Measurements from ENCODE around the gene PRB3. TPM values are rescaled to one million over a fixed set of nuclear protein-coding genes. Genes with fewer than 3 reads are reported as not detected.

The PRB3 gene
- polyA plus RNA-seq (2011; rRNA removed) (not detected in 2 replicates), polyA plus RNA-seq (2017; fragmentation: RNase III; extraction: RNeasy Plus Mini Kit Qiagen cat#74134 plus additional on column Dnase treatment) (not detected in 3 replicates), polyA minus RNA-seq (2011; rRNA and poly(A)+ RNA removed) (not detected in 2 replicates)
- polyA plus RNA-seq (2012; cell fraction: cytosol; rRNA removed) = not detected in 2 replicates
- polyA plus RNA-seq (2012; cell fraction: nucleus; rRNA removed) = not detected in 2 replicates

GRCh38 chr12:11269607-11270006 is at the start of gene PRB3:
TSS of gene PRB3 (minus strand) at chr12:11269707. CDS start at chr12:11269669, 38 bp downstream.
- no peak for ATAC-seq
- ChIA-PET CTCF (no interaction called here), POLR2A (no interaction called here)
- Histone ChIP-seq H3K9me3 (no peaks in the 10 kb centered on the region), H3K4me3 (no peak within 1 kb of the TSS), H3K4me2 (no peak within 1 kb of the TSS), H3K4me1 (no peaks in the 10 kb centered on the region), H3K27ac (no peak within 1 kb of the TSS)
- WGBS (ENCODE audit: missing lambda C conversion rate) = under 1% methylated on average over 3 of the region's 3 CpGs
- TF ChIP-seq, protein P1, sequence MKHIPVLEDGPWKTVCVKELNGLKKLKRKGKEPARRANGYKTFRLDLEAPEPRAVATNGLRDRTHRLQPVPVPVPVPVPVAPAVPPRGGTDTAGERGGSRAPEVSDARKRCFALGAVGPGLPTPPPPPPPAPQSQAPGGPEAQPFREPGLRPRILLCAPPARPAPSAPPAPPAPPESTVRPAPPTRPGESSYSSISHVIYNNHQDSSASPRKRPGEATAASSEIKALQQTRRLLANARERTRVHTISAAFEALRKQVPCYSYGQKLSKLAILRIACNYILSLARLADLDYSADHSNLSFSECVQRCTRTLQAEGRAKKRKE (CRISPR knock-in tag; IDR thresholded peaks at IDR 0.05; ENCODE audit: low read depth) = no peak
- TF ChIP-seq TFCP2L1 (CRISPR knock-in tag; IDR thresholded peaks at IDR 0.05) = no peak
- no peak for DNase-seq (ENCODE audit: low read depth in 1 of 2, low spot score in 1 of 2)
- FAIRE-seq = no peak

DNA sequence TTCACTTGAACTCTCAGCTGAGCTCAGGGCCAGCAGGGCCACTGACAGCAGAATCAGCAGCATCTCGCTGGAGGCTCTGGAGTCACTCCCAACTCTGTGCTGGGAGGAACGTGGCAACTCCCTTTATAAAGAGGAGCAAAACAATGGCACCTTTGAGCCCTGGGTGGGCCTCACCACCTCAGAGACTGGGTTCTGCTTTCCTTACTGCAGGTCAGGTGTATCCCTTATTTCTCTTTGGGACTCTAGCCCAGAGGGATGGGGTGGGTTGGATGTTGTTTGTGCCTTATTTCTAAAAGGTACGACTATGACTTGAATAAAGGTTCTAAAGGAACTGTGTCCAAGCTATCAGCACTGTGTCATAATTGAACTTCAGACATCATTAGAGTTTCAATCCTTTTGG is 40.8 kb upstream of the PRB3 start, which contains the start of gene PRB4:
Gene PRB4 (minus strand): TSS at position 101 of the 400 bp plus-strand sequence. CDS start 38 bp downstream, at position 63.
- no peak within 1 kb of the TSS for H3K4me3 ChIP-seq
- POLR2A ChIA-PET = no interaction called here
- DNase-seq (ENCODE audit: low read depth in 1 of 2, low spot score in 1 of 2) (no peak), ATAC-seq (no peak), FAIRE-seq (no peak)
- 0% methylated on average over 3 of the region's 3 CpGs for WGBS (ENCODE audit: missing lambda C conversion rate)
- CTCF ChIA-PET = no interaction called here
- TF ChIP-seq NPAS2 (CRISPR knock-in tag; IDR thresholded peaks at IDR 0.05; ENCODE audit: borderline replicate concordance) = no peak
- no peak for TF ChIP-seq SREBF2 (IDR thresholded peaks at IDR 0.05)
- TF ChIP-seq TP53 (CRISPR knock-in tag; IDR thresholded peaks at IDR 0.05) = no peak
- TF ChIP-seq, protein P1 (CRISPR knock-in tag; IDR thresholded peaks at IDR 0.05; ENCODE audit: low read depth) = no peak
- TF ChIP-seq, protein P2, sequence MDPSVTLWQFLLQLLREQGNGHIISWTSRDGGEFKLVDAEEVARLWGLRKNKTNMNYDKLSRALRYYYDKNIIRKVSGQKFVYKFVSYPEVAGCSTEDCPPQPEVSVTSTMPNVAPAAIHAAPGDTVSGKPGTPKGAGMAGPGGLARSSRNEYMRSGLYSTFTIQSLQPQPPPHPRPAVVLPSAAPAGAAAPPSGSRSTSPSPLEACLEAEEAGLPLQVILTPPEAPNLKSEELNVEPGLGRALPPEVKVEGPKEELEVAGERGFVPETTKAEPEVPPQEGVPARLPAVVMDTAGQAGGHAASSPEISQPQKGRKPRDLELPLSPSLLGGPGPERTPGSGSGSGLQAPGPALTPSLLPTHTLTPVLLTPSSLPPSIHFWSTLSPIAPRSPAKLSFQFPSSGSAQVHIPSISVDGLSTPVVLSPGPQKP (IDR thresholded peaks at IDR 0.05; ENCODE audit: low read depth, low read length) = no peak
- TF ChIP-seq RFX5 (IDR thresholded peaks at IDR 0.05) = no peak
- TF ChIP-seq HOXB5 (CRISPR knock-in tag; IDR thresholded peaks at IDR 0.05) = no peak
- TF ChIP-seq JUNB (IDR thresholded peaks at IDR 0.05) = no peak
- TF ChIP-seq POLR2AphosphoS2 (conservative IDR thresholded peaks at IDR 0.05; ENCODE audit: low read length) = no peak
- no peak for TF ChIP-seq KDM1A (IDR thresholded peaks at IDR 0.05; ENCODE audit: low read depth)
- no peak for TF ChIP-seq ZSCAN20 (CRISPR knock-in tag; IDR thresholded peaks at IDR 0.05)
- TF ChIP-seq PHF8 (IDR thresholded peaks at IDR 0.05; ENCODE audit: borderline replicate concordance, low read depth) = no peak
- TF ChIP-seq RCOR1 (IDR thresholded peaks at IDR 0.05; ENCODE audit: low read depth, low read length) = no peak
- TF ChIP-seq ZFP36 (IDR thresholded peaks at IDR 0.05; ENCODE audit: borderline replicate concordance, partially characterized antibody) = no peak
- no peak for TF ChIP-seq HEYL (CRISPR knock-in tag; IDR thresholded peaks at IDR 0.05)
- no peaks in the 10 kb centered on the region for H3K4me1 ChIP-seq
- no peak within 1 kb of the TSS for H3K27ac ChIP-seq
- no peak within 1 kb of the TSS for H3K4me2 ChIP-seq
- H3K9me3 ChIP-seq = no peaks in the 10 kb centered on the region

- POLR2A ChIA-PET = no interaction called here
- no peak for ATAC-seq
- 15% methylated on average over 2 of the region's 2 CpGs for WGBS (ENCODE audit: missing lambda C conversion rate)
- CTCF ChIA-PET = interaction anchor here (0.6 kb wide), 1 partner anchor 77 kb away, joined by 3 read pairs; no protein-coding TSS in a partner anchor
- no peak for FAIRE-seq
- Histone ChIP-seq H3K4me2 (no peak overlapping the region), H3K4me1 (no peaks in the 10 kb centered on the region), H3K27ac (no peak overlapping the region), H3K9me3 (no peaks in the 10 kb centered on the region), H3K4me3 (no peak overlapping the region)
- no peak for DNase-seq (ENCODE audit: low read depth in 1 of 2, low spot score in 1 of 2)
- no peak for TF ChIP-seq HOXB5 (CRISPR knock-in tag; IDR thresholded peaks at IDR 0.05)
- TF ChIP-seq JUN (IDR thresholded peaks at IDR 0.05) = no peak
- TF ChIP-seq MAZ (IDR thresholded peaks at IDR 0.05; ENCODE audit: borderline replicate concordance, low read depth, low read length) = no peak
- TF ChIP-seq TP53 (CRISPR knock-in tag; IDR thresholded peaks at IDR 0.05) = no peak
- TF ChIP-seq ZNF302 (CRISPR knock-in tag; IDR thresholded peaks at IDR 0.05) = no peak
- no peak for TF ChIP-seq POLR2A (IDR thresholded peaks at IDR 0.05; ENCODE audit: low read length)
- no peak for TF ChIP-seq RAD21 (conservative IDR thresholded peaks at IDR 0.05 in 1 of 2, IDR thresholded peaks at IDR 0.05 in 1 of 2)
- no peak for TF ChIP-seq MYC (IDR thresholded peaks at IDR 0.05; ENCODE audit: borderline replicate concordance, low read length)
- TF ChIP-seq ZSCAN20 (CRISPR knock-in tag; IDR thresholded peaks at IDR 0.05) = no peak
- TF ChIP-seq PHF8 (IDR thresholded peaks at IDR 0.05; ENCODE audit: borderline replicate concordance, low read depth) = no peak
- no peak for TF ChIP-seq FOSB (CRISPR knock-in tag; IDR thresholded peaks at IDR 0.05)
- no peak for TF ChIP-seq USF2 (IDR thresholded peaks at IDR 0.05)
- no peak for TF ChIP-seq HEYL (CRISPR knock-in tag; IDR thresholded peaks at IDR 0.05)
- TF ChIP-seq ESRRA (IDR thresholded peaks at IDR 0.05; ENCODE audit: borderline replicate concordance, low read length) = no peak
- no peak for TF ChIP-seq SREBF2 (IDR thresholded peaks at IDR 0.05)
- no peak for TF ChIP-seq KDM1A (IDR thresholded peaks at IDR 0.05; ENCODE audit: low read depth)
- no peak for TF ChIP-seq FOXS1 (CRISPR knock-in tag; IDR thresholded peaks at IDR 0.05)
- no peak for TF ChIP-seq CHD2 (IDR thresholded peaks at IDR 0.05; ENCODE audit: low read length, partially characterized antibody)
Observed at GRCh38 chr12:11307143-11307542, 37.6 kb upstream of the PRB3 start.
